Pancreas (tissue), 10 donors: Measurements from ENCODE around the gene HOMER1. TPM values are rescaled to one million over a fixed set of nuclear protein-coding genes. Genes with fewer than 3 reads are reported as not detected.

ENCODE experiments used
- ATAC-seq, 4 donors: fragments of 200-7000 bp; cut with Tn5 transposase; one replicate each; pipeline versions ENCODE4 v1.8.0 to v1.9.1; 2020; ENCODE audit warnings: mild to moderate bottlenecking in 4 of 4, moderate library complexity in 4 of 4
- DNase-seq, 6 donors: peaks; one replicate each; pipeline ENCODE4 v3.0.0-alpha.2; 2020
- FAIRE-seq: peaks from 2 replicates; lab custom pipeline; 2012; peaks lifted over from hg19 to GRCh38; lab: Jason Lieb, UNC
- H3K27ac ChIP-seq, 4 donors: fragments of 200-600 bp; sonication (generic); 1 replicate in 3 of 4; 2 replicates in 1 of 4; pipeline versions ENCODE4 v1.5.0 to v1.8.0; 2020
- H3K27me3 ChIP-seq, 4 donors: fragments of 200-600 bp; one replicate each; pipeline ENCODE4 v1.8.0; 2021
- H3K36me3 ChIP-seq, 3 donors: fragments of 200-600 bp; sonication (generic) in 1 of 3; one replicate each; pipeline versions ENCODE4 v1.5.0 to v1.8.0; 2020 to 2021
- H3K4me1 ChIP-seq, 3 donors: fragments of 200-600 bp; one replicate each; pipeline ENCODE4 v1.8.0; 2021
- H3K4me3 ChIP-seq, 4 donors: fragments of 200-600 bp; sonication (generic) in 2 of 4; one replicate each; pipeline versions ENCODE4 v1.5.0 to v1.8.0; 2020 to 2021
- H3K9me3 ChIP-seq, 4 donors: fragments of 200-600 bp; one replicate each; pipeline ENCODE4 v1.8.0; 2021
- WGBS, 2 donors: extraction: QIAGEN DNeasy Blood & Tissue Kit; methylation state at CpG; one replicate each; pipeline ENCODE4 v1.1.7; 2013; 5-methylcytosine and 5-hydroxymethylcytosine counted together
- intact Hi-C, 3 donors: fragments of 100-400 bp; cut with DNase I; formaldehyde crosslinking; loops; one replicate each; pipeline versions ENCODE4 v1.11.1 to v1.14.2; 2022
- polyA plus RNA-seq, 2 donors: library from polyadenylated mRNA; stranded (reverse); fragments of 200-250 nt; gene quantifications; one replicate each; pipeline ENCODE4 v1.2.3, GENCODE V29; 2013
- total RNA-seq, 6 donors: library from RNA; stranded (reverse); fragmentation: NEBNext Ultra II Directional in 4 of 6; extraction: Animal tissue kit (Norgen Biotek cat#: 25700) in 4 of 6; gene quantifications; one replicate each; pipeline versions ENCODE4 v1.2.1 to v1.2.4, GENCODE V29; 2021 to 2023
- TF ChIP-seq, protein P1 (sequence below), 4 donors: fragments of 200-600 bp; sonication (generic) in 3 of 4; IDR thresholded peaks; one replicate each; pipeline versions ENCODE4 v1.5.0 to v1.8.0; 2021; ENCODE audit warnings: antibody characterized with exemption in 4 of 4
- donor health status: healthy with polysubstance abuse.
- donor health status: DM: no; HTN: no; CAD: no; lungs with moderate emphysema.
- donor health status: DM: no; HTN: no; CAD: no.
- donor health status: control.
- donor health status: control.
- donor health status: Bipolar disorder and iron deficiency.
- donor health status: DM: yes; HTN: yes; CAD: no.
- donor health status: DM: no; HTN: no; CAD: no.
- donor health status: DM: no; HTN: no; CAD: no.
- donor health status: DM: yes; HTN: yes; CAD: no.

The HOMER1 gene
- total and polyA plus RNA-seq, 8 donors = 0.56 to 3.6 (median 1.3) TPM

DNA sequence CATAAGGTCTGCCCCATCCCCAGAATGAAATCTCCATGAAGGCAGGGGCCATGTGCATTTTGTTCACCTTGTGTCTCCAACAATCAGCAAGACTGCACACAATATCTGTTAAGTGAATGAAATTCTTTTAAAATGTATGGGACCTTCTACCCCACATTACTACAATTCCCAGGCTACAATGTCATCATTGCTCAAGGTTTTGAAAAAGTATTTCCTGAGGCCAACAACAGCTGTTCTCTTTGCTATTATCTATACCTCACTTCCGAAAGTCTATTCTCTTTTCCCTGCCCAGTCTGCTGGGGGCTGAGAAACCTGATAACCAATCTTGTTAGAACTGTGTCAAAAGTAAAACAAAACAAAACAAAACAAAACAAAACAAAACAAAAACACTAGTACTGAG is 29.2 kb downstream of the HOMER1 start:
- no peaks in the 10 kb centered on the region for H3K27me3 ChIP-seq
- DNase-seq = no peak
- H3K4me3 ChIP-seq = no peak overlapping the region
- intact Hi-C loops = no loop called here
- no peaks in the 10 kb centered on the region for H3K9me3 ChIP-seq
- TF ChIP-seq, protein P1, sequence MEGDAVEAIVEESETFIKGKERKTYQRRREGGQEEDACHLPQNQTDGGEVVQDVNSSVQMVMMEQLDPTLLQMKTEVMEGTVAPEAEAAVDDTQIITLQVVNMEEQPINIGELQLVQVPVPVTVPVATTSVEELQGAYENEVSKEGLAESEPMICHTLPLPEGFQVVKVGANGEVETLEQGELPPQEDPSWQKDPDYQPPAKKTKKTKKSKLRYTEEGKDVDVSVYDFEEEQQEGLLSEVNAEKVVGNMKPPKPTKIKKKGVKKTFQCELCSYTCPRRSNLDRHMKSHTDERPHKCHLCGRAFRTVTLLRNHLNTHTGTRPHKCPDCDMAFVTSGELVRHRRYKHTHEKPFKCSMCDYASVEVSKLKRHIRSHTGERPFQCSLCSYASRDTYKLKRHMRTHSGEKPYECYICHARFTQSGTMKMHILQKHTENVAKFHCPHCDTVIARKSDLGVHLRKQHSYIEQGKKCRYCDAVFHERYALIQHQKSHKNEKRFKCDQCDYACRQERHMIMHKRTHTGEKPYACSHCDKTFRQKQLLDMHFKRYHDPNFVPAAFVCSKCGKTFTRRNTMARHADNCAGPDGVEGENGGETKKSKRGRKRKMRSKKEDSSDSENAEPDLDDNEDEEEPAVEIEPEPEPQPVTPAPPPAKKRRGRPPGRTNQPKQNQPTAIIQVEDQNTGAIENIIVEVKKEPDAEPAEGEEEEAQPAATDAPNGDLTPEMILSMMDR (IDR thresholded peaks at IDR 0.05) = no peak
- WGBS, 2 donors = 89 to 94% methylated on average over 1 of the region's 1 CpG
- H3K27ac ChIP-seq = no peak overlapping the region
- H3K36me3 ChIP-seq = no peaks in the 10 kb centered on the region
- no peak for ATAC-seq
- no peaks in the 10 kb centered on the region for H3K4me1 ChIP-seq
- FAIRE-seq = no peak

GRCh38 chr5:79481574-79481973 is 32.4 kb downstream of the HOMER1 start:
- no peak for ATAC-seq
- TF ChIP-seq, protein P1 (IDR thresholded peaks at IDR 0.05) = no peak
- intact Hi-C loops = no loop called here
- Histone ChIP-seq H3K27me3 (no peaks in the 10 kb centered on the region), H3K27ac (no peak overlapping the region), H3K36me3 (no peaks in the 10 kb centered on the region), H3K4me3 (no peak overlapping the region), H3K9me3 (no peaks in the 10 kb centered on the region), H3K4me1 (no peaks in the 10 kb centered on the region)
- 96 to 100% methylated on average over 1 of the region's 1 CpG for WGBS, 2 donors
- DNase-seq = no peak
- no peak for FAIRE-seq

DNA sequence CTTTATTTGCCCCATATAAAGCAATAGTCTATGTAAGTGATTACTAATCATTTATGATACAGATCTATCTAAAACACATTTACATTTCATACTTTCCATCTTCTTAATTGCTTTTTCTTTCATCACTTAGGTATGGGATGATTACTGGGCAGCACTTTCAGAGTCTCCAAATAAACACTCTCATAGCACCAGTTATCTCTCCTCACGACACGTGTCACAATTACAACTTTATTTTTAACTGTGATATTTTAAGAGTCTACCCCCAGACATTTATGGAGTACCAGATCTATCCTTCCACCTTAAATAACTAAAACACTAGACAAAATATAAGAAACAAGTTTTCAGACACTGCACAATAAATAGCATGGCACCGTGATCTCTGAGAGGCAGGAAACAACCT is 32.9 kb downstream of the HOMER1 start:
- FAIRE-seq (no peak), DNase-seq (no peak), ATAC-seq (no peak)
- no peaks in the 10 kb centered on the region for H3K9me3 ChIP-seq
- WGBS, 2 donors = 90 to 93% methylated on average over 3 of the region's 3 CpGs
- intact Hi-C loops = no loop called here
- no peaks in the 10 kb centered on the region for H3K36me3 ChIP-seq
- TF ChIP-seq, protein P1 (IDR thresholded peaks at IDR 0.05) = no peak
- H3K4me1 ChIP-seq = no peaks in the 10 kb centered on the region
- no peaks in the 10 kb centered on the region for H3K27me3 ChIP-seq
- H3K4me3 ChIP-seq = no peak overlapping the region
- H3K27ac ChIP-seq = no peak overlapping the region

- H3K4me1 ChIP-seq = no peaks in the 10 kb centered on the region
- FAIRE-seq = no peak
- intact Hi-C loops = no loop called here
Measured at GRCh38 chr5:79475152-79475466, 38.8 kb downstream of the HOMER1 start.

DNA sequence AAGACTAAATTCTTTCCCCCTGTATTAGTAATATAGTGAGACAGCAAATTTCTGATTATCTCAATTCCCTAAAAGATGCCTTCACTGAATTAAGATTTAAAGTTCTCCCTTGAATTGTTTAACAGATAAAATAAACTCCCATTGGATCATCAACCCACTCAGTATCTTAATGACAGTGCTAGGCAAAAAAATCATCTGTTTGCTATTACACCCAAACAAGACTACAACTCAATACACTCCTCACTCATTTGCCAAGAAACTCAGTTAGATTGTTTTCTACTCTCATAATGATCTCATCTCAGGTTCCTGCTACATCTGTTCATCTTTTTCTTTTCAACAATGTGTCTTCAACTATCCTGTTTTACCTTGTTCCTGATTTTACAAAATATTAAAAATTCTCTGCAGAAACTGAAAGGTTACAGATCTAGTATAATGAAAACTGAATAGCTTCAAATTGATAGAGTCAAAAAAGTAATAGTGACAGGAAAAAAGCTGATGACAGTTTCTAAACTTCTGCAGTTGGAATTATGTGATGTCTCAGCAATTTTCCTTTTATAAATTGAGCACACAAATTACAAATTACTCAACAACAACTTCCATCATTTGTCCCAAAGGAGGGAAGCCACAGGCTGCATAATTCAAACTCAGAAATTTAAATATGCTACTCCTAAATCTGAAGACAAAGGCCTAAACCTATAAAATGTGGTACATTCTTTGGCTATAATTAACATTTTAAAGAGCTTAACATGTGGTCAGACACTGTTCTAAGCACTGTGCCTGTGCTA is 39.4 kb downstream of the HOMER1 start:
- Histone ChIP-seq H3K4me3 (no peak overlapping the region), H3K27ac (no peak overlapping the region), H3K4me1 (no peaks in the 10 kb centered on the region), H3K36me3 (no peaks in the 10 kb centered on the region), H3K9me3 (no peaks in the 10 kb centered on the region), H3K27me3 (no peaks in the 10 kb centered on the region)
- intact Hi-C loops = no loop called here
- TF ChIP-seq, protein P1 (IDR thresholded peaks at IDR 0.05) = no peak
- FAIRE-seq (no peak), ATAC-seq (no peak), DNase-seq (no peak)

More at GRCh38 chr5:79475152-79475466, 38.8 kb downstream of the HOMER1 start:
- no peak overlapping the region for H3K27ac ChIP-seq
- H3K4me3 ChIP-seq = no peak overlapping the region
- no peaks in the 10 kb centered on the region for H3K9me3 ChIP-seq
- TF ChIP-seq, protein P1 (IDR thresholded peaks at IDR 0.05) = no peak
- 91% methylated on average over 4 of the region's 4 CpGs for WGBS, 2 donors
- H3K27me3 ChIP-seq = no peaks in the 10 kb centered on the region
- DNase-seq (no peak), ATAC-seq (no peak)
- H3K36me3 ChIP-seq = no peaks in the 10 kb centered on the region
